ENCODE results near the gene NEUROD2. TPM values are rescaled to one million over a fixed set of nuclear protein-coding genes. Genes with fewer than 3 reads are reported as not detected.

Gene NEUROD2
- polyA plus RNA-seq, 6 donors from 2014 or later = 0.09 TPM; not detected in 5

DNA sequence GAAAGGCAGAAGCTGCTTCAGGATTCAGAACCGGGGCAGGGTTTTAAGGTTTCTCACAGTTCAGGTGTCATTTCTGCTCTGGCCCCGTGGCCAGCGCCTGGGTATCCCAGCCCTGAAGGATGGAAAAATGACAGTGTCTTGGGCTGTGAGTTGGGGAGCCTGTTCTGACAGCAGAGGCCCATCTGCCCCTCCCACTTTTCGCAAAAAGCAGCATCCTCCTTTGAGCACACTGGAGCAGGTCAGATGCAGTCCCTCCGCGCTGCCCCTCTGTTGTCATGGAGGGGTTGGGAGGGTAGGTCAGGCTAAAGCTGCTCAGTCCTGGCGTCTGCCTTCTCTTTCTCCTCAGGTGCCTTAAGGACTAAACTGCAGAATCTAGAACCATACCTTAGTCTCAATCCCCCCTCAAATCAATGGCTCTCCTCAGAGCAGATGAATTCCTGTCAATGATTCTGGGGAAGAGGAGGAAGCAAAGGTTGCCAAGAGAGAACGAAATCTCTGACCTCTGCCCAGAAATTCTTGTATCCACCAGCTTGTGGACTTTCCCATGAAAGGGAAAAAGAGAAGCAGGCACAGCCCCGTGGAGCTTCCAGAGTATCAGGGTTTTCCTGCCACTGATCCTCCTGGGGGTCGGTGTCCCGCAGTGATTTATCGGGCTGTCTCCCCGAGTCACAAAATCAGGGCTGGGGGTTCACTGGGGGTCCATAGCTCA is 7.3 kb downstream of the NEUROD2 start:
- ATAC-seq (ENCODE audit: low read depth in 2 of 2) (no peak), DNase-seq (no peak)
- Mint-ChIP-seq H3K27ac (peak overlapping the region in 1 of 6 donors; percentile 85), H3K4me3 (peak overlapping the region in 2 of 8 donors; percentile 59), H3K9me3 (no peaks in the 10 kb centered on the region), H3K36me3 (no peaks in the 10 kb centered on the region), H3K4me1 (peaks cover 35 to 55% (median 44%) of the 10 kb centered on the region in 3 donors), H3K27me3 (peaks cover 66 to 93% (median 85%) of the 10 kb centered on the region in 3 donors)

DNA sequence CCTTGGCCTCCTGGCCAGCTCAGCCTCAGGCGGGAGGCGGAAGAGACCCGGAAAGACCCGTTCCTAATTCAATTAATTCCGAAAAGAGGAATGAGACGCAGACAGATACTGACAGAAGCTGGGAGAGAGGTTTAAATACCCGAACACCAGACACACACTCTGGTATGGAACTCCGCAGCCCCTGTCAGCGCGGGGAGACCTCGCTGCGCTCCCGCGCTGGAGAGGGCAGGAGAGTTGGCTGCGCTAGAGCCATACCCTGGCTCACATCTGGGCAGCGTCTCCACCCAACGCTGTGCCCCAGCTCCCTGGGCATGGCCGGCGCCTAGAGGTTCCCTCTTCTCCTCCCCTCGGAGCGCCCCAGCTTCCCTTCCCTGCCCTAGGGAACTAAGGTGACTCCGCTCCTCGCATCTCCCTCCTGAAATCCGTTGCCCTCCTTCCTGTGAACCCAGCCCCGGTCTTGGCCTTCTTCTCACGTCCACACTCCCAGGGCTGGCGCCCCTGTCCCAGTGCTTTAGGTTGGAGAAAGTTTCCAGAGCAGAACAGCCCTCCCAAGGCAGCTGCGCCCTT is 8.0 kb downstream of the NEUROD2 start:
- H3K36me3 Mint-ChIP-seq = no peaks in the 10 kb centered on the region

DNA sequence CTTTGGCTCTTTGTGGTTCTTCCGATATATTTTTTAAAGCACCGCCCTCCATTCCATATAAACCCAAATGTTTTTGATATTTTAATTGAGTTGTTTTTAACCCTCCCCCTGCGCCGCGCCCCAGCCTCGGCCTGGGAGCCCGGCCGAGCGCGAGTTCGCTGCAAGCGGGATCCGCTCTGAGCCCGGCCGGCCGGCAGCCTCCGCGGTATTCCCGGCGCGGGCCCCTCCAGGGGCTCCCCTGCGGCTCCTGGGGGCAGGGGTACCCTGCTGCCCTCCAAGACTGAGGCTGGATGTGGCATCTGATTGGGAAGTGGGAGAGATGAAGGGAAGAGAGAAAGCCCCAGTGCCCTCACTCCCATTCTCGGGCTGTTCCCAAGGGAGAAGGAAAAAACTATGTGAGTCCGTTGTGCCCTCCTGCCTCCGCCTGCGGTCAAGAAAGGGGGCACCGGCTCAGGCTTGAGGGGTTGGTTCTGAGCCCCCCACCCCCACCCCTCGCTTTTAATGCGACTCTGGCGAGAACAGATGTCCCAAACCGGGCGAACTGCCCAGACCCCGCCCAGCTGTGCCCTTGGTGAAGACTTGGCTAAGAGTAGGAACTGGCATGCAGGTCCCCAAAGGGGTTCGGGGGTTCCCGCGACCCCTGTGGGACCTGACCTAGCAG is 8.6 kb downstream of the NEUROD2 start:
- H3K36me3 Mint-ChIP-seq = no peaks in the 10 kb centered on the region
- H3K4me3 Mint-ChIP-seq = peak overlapping the region in 6 of 8 donors; percentile 40 to 68 (median 56)
- H3K4me1 Mint-ChIP-seq = peaks cover 31 to 47% (median 40%) of the 10 kb centered on the region in 3 donors
- peaks cover 77 to 96% (median 87%) of the 10 kb centered on the region in 3 donors for H3K27me3 Mint-ChIP-seq
- H3K27ac Mint-ChIP-seq = no peak overlapping the region
- DNase-seq (no peak), ATAC-seq (ENCODE audit: low read depth in 2 of 2) (no peak)
- peaks cover 0 to 1% (median 0%) of the 10 kb centered on the region in 7 donors for H3K9me3 Mint-ChIP-seq

More for the DNA sequence above, 8.0 kb downstream of the NEUROD2 start:
- DNase-seq = no peak
- Mint-ChIP-seq H3K4me3 (peak overlapping the region in 5 of 8 donors; percentile 30 to 68 (median 56)), H3K4me1 (peaks cover 31 to 48% (median 43%) of the 10 kb centered on the region in 3 donors), H3K27me3 (peaks cover 72 to 93% (median 85%) of the 10 kb centered on the region in 3 donors), H3K9me3 (no peaks in the 10 kb centered on the region), H3K27ac (peak overlapping the region in 2 of 6 donors; percentile 74 to 85)
- ATAC-seq (ENCODE audit: low read depth in 2 of 2) = no peak

DNA sequence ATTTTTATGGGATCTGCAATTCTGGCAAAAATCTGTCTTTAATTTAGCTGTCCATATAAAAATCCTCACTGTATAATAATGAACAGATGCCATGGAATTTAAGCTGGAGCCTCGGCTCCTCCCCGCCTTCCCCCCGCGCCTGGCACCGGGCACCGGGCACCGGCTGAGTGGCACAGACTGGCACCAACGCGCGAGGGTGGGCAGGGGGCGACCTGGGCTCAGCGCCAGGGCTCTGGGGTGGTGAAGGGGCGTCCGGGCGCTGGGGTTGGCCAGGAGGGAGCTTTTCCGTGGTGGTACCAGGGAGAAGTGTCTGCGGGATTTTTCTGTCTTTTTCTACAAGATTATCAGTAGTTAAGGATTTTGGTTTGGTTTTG is 9.1 kb downstream of the NEUROD2 start:
- Mint-ChIP-seq H3K4me1 (peaks cover 28 to 43% (median 39%) of the 10 kb centered on the region in 3 donors), H3K4me3 (peak overlapping the region in 5 of 8 donors; percentile 40 to 78 (median 55)), H3K9me3 (peaks cover 0 to 1% (median 0%) of the 10 kb centered on the region in 7 donors), H3K27ac (no peak overlapping the region), H3K36me3 (no peaks in the 10 kb centered on the region), H3K27me3 (peaks cover 79 to 98% (median 83%) of the 10 kb centered on the region in 3 donors)
- ATAC-seq (ENCODE audit: low read depth in 2 of 2) (no peak), DNase-seq (no peak)

DNA sequence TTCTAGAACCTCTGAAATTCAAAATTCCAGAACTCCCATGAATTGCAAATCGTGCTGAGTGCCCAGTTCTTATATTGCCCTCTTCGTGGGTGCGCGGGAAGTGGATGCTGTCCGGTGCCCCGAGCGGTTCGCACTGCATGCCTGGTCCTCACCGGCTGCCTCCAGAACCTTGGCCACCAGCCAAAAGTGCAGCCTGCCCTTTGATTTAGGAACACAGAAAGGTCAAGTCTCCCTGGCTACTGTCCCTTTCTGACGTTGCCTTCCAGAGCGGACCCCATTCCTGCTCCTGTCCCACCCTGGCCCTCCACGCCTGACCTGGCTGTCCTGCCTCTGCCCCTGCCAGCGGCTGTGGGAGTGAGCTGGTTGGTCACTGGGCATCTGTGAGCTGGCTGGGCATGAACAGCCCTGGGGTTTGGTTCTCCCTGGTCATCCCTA is 9.7 kb downstream of the NEUROD2 start:
- H3K4me3 Mint-ChIP-seq = peak overlapping the region in 4 of 8 donors; percentile 24 to 78 (median 62)
- H3K36me3 Mint-ChIP-seq = no peaks in the 10 kb centered on the region
- no peak for DNase-seq
- H3K9me3 Mint-ChIP-seq = peaks cover 0 to 3% (median 1%) of the 10 kb centered on the region in 7 donors
- H3K27ac Mint-ChIP-seq = no peak overlapping the region
- peaks cover 79 to 98% (median 83%) of the 10 kb centered on the region in 3 donors for H3K27me3 Mint-ChIP-seq
- no peak for ATAC-seq (ENCODE audit: low read depth in 2 of 2)
- peaks cover 25 to 38% (median 38%) of the 10 kb centered on the region in 3 donors for H3K4me1 Mint-ChIP-seq

DNA sequence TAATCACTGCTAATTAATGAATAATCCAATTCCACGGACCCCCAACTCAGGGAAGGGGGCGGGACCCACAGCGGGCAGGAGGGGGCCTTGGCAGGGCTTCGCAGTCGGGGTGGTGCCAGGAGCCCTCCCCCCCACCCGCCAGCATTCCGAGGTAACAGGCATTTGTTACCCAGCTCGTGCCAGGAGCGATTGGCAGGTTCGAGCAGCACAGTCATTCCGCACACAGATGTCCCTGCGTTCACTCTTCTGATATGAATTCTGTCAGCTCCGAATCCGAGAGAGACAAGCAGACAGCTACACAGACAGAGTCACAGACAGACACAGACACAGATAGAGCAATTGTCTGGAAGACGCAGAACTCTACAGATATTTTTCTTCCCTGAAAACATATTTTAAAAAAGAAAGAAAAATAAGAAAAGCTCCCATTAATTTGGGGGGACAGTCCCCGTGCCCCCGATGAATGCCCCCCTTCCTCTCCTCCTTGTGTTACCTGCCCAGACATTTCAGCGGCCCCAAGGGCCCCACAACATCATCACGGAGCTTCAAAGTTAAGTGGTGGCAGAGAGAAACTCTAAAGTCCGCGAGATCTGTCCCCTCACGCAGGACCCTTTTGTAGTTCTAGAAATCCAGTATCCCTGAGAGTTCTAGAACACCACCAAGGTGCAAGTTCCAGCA is 10.2 kb downstream of the NEUROD2 start:
- peaks cover 0 to 2% of the 10 kb centered on the region in 2 donors for H3K36me3 Mint-ChIP-seq
- peaks cover 78 to 98% (median 83%) of the 10 kb centered on the region in 3 donors for H3K27me3 Mint-ChIP-seq
- peak overlapping the region in 1 of 6 donors; percentile 53 for H3K27ac Mint-ChIP-seq
- H3K4me3 Mint-ChIP-seq = peak overlapping the region in 5 of 8 donors; percentile 24 to 72 (median 57)
- H3K9me3 Mint-ChIP-seq = peaks cover 0 to 5% (median 1%) of the 10 kb centered on the region in 7 donors
- H3K4me1 Mint-ChIP-seq = peaks cover 27 to 38% (median 38%) of the 10 kb centered on the region in 3 donors
- DNase-seq (no peak), ATAC-seq (ENCODE audit: low read depth in 2 of 2) (no peak)

DNA sequence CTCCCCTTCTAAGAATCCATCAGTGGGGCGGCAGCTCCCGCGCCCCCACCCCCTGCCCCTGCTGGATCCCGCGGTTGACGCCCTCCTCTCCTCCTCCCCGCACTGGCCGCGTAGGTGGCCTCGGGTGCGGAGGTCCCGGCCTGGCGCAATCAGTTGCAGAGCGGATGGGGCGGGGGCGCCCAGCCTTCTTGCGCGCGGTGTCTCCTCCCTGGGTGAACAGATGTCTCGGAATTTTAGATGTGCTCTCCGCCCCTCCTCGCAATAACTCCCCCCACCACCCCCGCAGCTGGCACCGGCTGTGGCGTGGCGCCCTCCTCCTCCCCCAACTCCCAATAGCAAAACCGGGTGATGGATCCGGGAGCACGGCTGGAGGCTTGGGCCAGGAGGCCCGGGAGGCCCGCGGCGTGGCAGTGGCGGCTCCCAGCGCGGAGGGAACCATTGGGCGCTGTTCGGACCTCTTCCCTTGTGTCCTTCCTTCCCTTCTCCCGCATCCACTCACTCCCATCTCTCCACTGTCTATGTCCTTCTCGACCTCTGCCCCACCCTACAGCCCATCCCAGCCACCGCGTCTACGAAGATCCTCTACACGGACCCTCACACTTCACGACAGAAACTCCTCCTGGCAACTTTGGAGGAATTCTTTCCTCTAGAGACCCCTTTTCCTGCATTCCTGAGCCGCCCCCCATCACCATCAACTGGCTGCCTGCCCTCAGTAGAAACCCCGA is 11.0 kb downstream of the NEUROD2 start:
- Mint-ChIP-seq H3K9me3 (peaks cover 0 to 9% (median 3%) of the 10 kb centered on the region in 7 donors), H3K27ac (no peak overlapping the region), H3K4me3 (no peak overlapping the region), H3K27me3 (peaks cover 78 to 98% (median 83%) of the 10 kb centered on the region in 3 donors), H3K36me3 (peaks cover 0 to 7% of the 10 kb centered on the region in 2 donors), H3K4me1 (peaks cover 31 to 38% (median 38%) of the 10 kb centered on the region in 3 donors)
- DNase-seq = no peak
- ATAC-seq (ENCODE audit: low read depth in 2 of 2) = no peak

DNA sequence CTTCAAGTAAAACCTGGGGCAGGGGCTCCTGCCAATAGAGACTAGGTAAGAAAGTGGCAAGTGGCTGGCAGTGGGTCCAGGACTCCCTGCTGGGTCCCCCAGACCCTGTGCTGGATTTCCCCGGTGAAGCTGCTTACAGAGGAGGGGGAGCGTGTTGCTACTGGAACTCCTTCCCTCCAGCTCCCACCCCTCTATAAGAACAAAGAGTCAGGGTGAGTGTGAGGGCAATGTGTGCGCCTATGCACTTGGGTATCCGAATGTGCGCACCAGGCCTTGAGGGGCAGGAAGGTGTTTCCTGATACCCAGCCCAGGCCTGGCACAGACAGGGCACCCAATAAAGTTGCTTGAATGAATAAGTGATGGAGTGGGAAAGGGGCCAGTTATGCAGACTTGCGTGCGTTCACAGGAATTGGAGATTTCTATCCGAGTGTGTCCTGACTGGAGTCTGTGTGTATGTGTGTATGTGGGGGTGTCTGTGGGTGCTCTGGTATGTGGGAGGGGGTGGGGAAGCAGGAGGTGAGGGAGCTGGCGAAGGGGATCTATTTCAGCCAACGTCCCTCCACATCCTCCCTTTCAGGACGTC is 11.7 kb downstream of the NEUROD2 start:
- Mint-ChIP-seq H3K27me3 (peaks cover 78 to 98% (median 83%) of the 10 kb centered on the region in 3 donors), H3K36me3 (peaks cover 0 to 7% of the 10 kb centered on the region in 2 donors), H3K4me1 (peaks cover 28 to 38% (median 36%) of the 10 kb centered on the region in 3 donors), H3K9me3 (peaks cover 0 to 9% (median 4%) of the 10 kb centered on the region in 7 donors), H3K4me3 (peak overlapping the region in 1 of 8 donors; percentile 85), H3K27ac (peak overlapping the region in 1 of 6 donors; percentile 82)
- ATAC-seq (ENCODE audit: low read depth in 2 of 2) (no peak), DNase-seq (no peak)

DNA sequence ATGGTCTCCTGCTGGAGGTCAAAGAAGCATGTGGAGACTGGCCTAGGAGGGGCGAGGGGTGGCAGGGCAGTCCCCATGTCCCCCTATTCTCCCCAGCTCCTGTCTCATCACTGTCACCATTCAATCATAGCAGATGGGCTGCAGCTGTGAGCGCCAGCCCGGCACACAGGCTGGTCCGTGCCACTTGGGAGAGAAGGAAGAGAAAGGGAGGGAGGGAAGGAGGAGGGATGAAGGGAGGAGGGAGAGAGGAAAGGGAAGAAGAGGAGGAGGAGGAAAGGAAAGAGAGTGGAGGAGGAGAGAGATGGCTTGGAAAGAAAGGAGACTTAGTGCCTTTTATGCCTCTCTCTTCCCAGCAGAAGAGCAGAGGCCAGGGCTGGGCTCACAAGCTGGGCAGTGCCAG is 12.4 kb downstream of the NEUROD2 start:
- H3K27ac Mint-ChIP-seq = no peak overlapping the region
- H3K27me3 Mint-ChIP-seq = peaks cover 74 to 98% (median 81%) of the 10 kb centered on the region in 3 donors
- peaks cover 0 to 7% of the 10 kb centered on the region in 2 donors for H3K36me3 Mint-ChIP-seq
- DNase-seq (no peak), ATAC-seq (ENCODE audit: low read depth in 2 of 2) (no peak)
- H3K9me3 Mint-ChIP-seq = peaks cover 0 to 9% (median 4%) of the 10 kb centered on the region in 7 donors
- no peak overlapping the region for H3K4me3 Mint-ChIP-seq
- peaks cover 28 to 36% (median 34%) of the 10 kb centered on the region in 3 donors for H3K4me1 Mint-ChIP-seq

DNA sequence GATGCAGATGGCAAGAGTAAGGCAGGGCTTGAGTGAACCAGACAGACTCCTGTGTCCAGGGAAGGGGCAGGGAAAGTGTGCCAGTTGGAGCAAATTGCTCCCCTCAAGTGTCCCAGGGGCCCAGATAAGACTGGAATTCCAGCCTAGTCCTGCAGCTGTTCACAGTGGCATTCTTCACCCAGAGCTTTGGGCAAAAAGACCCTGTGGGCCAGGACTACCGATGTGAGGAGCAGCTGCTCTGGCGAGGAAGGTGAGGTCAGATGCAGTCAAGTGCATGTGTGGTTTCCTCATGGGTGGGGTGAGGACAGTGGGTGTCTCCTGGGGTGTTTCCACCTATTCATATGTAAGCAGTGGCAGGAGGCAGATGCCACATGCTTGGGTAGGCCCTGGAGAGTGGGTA is 14.3 kb downstream of the NEUROD2 start:
- peak in 1 of 2 donors; percentile 28 for ATAC-seq (ENCODE audit: low read depth in 2 of 2)
- DNase-seq = no peak
- H3K4me1 Mint-ChIP-seq = peaks cover 20 to 27% (median 24%) of the 10 kb centered on the region in 3 donors
- H3K27me3 Mint-ChIP-seq = peaks cover 76 to 98% (median 85%) of the 10 kb centered on the region in 3 donors
- H3K36me3 Mint-ChIP-seq = peaks cover 6 to 7% of the 10 kb centered on the region in 2 donors
- H3K27ac Mint-ChIP-seq = peak overlapping the region in 1 of 6 donors; percentile 83
- H3K4me3 Mint-ChIP-seq = peak overlapping the region in 1 of 8 donors; percentile 74
- peaks cover 0 to 9% (median 4%) of the 10 kb centered on the region in 7 donors for H3K9me3 Mint-ChIP-seq

DNA sequence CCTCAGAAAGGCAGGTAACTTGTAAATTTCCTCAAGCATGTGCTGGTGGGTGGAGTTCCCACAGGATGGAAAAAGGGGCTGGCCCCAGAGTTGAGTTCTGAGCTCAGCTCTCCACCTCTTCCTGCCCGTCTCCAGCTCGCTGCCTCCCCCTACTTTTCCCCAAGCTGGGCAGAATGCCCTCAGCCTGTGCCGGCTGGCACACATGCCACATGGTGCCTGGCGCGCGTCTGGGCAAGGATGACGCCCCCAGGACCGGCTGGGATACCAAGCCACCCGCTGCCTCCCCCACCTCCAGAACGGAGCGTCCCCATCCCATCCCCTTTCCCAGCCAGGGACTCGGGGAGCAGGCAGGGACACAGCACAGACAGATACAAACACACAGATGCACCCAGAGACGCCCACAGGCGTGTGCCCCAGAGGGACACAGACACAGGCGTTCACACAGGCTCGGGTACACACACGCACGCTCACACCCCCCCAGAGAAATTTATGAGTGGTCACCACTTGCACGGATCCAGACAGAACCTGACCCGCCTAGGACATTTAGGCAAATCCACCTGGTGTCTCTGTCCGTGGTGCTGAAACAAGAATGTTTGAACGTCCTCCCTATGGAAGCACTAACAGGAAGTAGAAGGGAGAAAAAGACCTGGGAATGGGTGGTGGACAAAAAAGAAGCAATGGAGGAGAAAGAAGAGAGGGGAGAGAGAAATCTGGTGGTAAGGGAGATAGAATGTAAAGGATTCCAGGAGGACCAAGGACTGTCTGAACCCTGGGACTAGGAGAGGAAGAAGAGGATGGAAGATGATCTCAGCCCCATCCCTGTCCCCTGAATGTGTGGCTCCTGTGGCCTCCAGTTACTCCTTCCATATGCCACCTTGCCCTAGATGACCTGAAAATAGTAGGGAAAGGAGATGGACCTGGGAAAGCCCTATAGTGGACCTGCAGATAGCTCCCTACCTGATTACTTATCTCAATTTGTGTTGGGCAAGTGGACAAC is 15.5 kb downstream of the NEUROD2 start:
- ATAC-seq (ENCODE audit: low read depth in 2 of 2) = no peak
- no peak for DNase-seq
- Mint-ChIP-seq H3K4me1 (peaks cover 11 to 18% (median 17%) of the 10 kb centered on the region in 3 donors), H3K9me3 (peaks cover 0 to 9% (median 4%) of the 10 kb centered on the region in 7 donors), H3K27me3 (peaks cover 68 to 95% (median 77%) of the 10 kb centered on the region in 3 donors), H3K4me3 (no peak overlapping the region), H3K36me3 (peaks cover 6 to 7% of the 10 kb centered on the region in 2 donors), H3K27ac (no peak overlapping the region)

Data from naive B cell (primary cell).